HepG2 (cell line): ENCODE data around the gene BRAF. TPM values are rescaled to one million over a fixed set of nuclear protein-coding genes. Genes with fewer than 3 reads are reported as not detected.

Source experiments
- ATAC-seq: fragments of 200-7000 bp; cut with Tn5 transposase; 3 replicates; pipeline ENCODE4 v1.9.1; 2020; ENCODE audit warnings: mild to moderate bottlenecking, moderate library complexity
- BruUV-seq: library from RNA; stranded (reverse); fragments of 400-500 nt; replicated peaks from 2 replicates; lab custom pipeline; 2021; lab: Mats Ljungman, UMichigan
- CTCF ChIA-PET: fragments of 300-600 bp; formaldehyde crosslinking; extraction: SDS; loops from one replicate; lab custom pipeline; 2021; ENCODE audit warnings: low total read pairs, inconsistent platforms, low intra/inter-chr PET ratio; lab: Yijun Ruan, JAX
- POLR2A ChIA-PET: fragments of 350-600 bp; sonication (Branson Sonifier 250); formaldehyde crosslinking; loops from one replicate; lab custom pipeline; 2020; ENCODE audit warnings: antibody characterized with exemption, inconsistent platforms; lab: Yijun Ruan, JAX
- DNase-seq: peaks from one replicate; pipeline ENCODE4 v3.0.0-alpha.2; 2015; ENCODE audit warnings: low spot score
- FAIRE-seq: peaks from 3 replicates; lab custom pipeline; 2011; peaks lifted over from hg19 to GRCh38; lab: Jason Lieb, UNC
- H2AFZ ChIP-seq: one replicate; pipeline ENCODE4 v1.6.1; 2011; ENCODE audit warnings: low read length, inconsistent platforms
- H3K27ac ChIP-seq: fragments of 300-600 bp; 3 replicates; pipeline ENCODE4 v1.8.0; 2011; ENCODE audit warnings: mixed run types, mild to moderate bottlenecking, mixed read lengths, low read length, inconsistent platforms; ENCODE audit not compliant: insufficient read depth; ENCODE audit errors: extremely low read length
- H3K27me3 ChIP-seq, 2 experiments: fragments of 200-600 bp in 1 of 2; 2 replicates in 1 of 2; 3 replicates in 1 of 2; pipeline versions ENCODE4 v1.6.0 to v1.8.0; 2011; ENCODE audit warnings: low read length in 2 of 2, mild to moderate bottlenecking in 2 of 2, moderate library complexity in 2 of 2, inconsistent platforms in 1 of 2; ENCODE audit not compliant: insufficient read depth in 2 of 2, control insufficient read depth in 1 of 2
- H3K36me3 ChIP-seq, 2 experiments: fragments of 200-600 bp in 1 of 2; replicated peaks in 1 of 2; 2 replicates in 1 of 2; 3 replicates in 1 of 2; pipeline versions ENCODE4 v1.5.1 to v1.8.0; 2011; ENCODE audit warnings: low read length in 2 of 2, inconsistent platforms in 1 of 2; ENCODE audit not compliant: insufficient read depth in 2 of 2, control insufficient read depth in 1 of 2
- H3K4me1 ChIP-seq: 2 replicates; pipeline ENCODE4 v1.5.1; 2012; ENCODE audit warnings: low read length, inconsistent platforms; ENCODE audit not compliant: insufficient read depth
- H3K4me2 ChIP-seq: 2 replicates; pipeline ENCODE4 v1.6.0; 2011; ENCODE audit warnings: low read depth, low read length, inconsistent platforms
- H3K4me3 ChIP-seq, 3 experiments: fragments of 200-600 bp in 1 of 3; sonication (generic), shearing (Covaris generic) in 1 of 3; replicated peaks in 1 of 3; 2 replicates each; pipeline ENCODE4 v1.5.1; 2011 to 2016; ENCODE audit warnings: low read length in 3 of 3, inconsistent platforms in 2 of 3, low read depth in 2 of 3, mild to moderate bottlenecking in 2 of 3, control low read depth in 1 of 3, mixed read lengths in 1 of 3; ENCODE audit not compliant: insufficient read depth in 1 of 3
- H3K79me2 ChIP-seq: one replicate; pipeline ENCODE4 v1.6.1; 2011; ENCODE audit warnings: low read length, inconsistent platforms; ENCODE audit not compliant: insufficient read depth
- H3K9ac ChIP-seq: 2 replicates; pipeline ENCODE4 v1.6.0; 2011; ENCODE audit warnings: mild to moderate bottlenecking, low read depth, low read length, inconsistent platforms; ENCODE audit not compliant: insufficient read depth
- H3K9me3 ChIP-seq: 2 replicates; pipeline ENCODE4 v1.5.1; 2012; ENCODE audit warnings: mild to moderate bottlenecking, low read length
- H4K20me1 ChIP-seq: 2 replicates; pipeline ENCODE4 v1.6.0; 2011; ENCODE audit warnings: inconsistent platforms, mild to moderate bottlenecking, low read length, moderate library complexity; ENCODE audit not compliant: insufficient read depth
- ELF3 ChIP-seq: IDR thresholded peaks from 2 replicates; pipeline ENCODE4 v1.6.1; 2016; ENCODE audit warnings: missing genetic modification reagents, missing compliant biosample characterization
- HDAC6 ChIP-seq: fragments of 200-600 bp; sonication (generic); IDR thresholded peaks from 2 replicates; pipeline ENCODE4 v1.7.0; 2017; ENCODE audit warnings: mild to moderate bottlenecking, antibody characterized with exemption, low read length, low read depth
- KLF12 ChIP-seq: sonication (generic); formaldehyde crosslinking; IDR thresholded peaks from 2 replicates; pipeline ENCODE4 v1.4.0; 2020; ENCODE audit warnings: missing genetic modification reagents, borderline replicate concordance
- MAF1 ChIP-seq: sonication (generic); formaldehyde crosslinking; IDR thresholded peaks from 2 replicates; pipeline ENCODE4 v1.5.0; 2020; ENCODE audit warnings: missing genetic modification reagents, borderline replicate concordance
- MAFG ChIP-seq: sonication (generic); formaldehyde crosslinking; IDR thresholded peaks from 2 replicates; pipeline ENCODE4 v1.5.1; 2020; ENCODE audit warnings: mild to moderate bottlenecking, missing genetic modification reagents
- PHF21A ChIP-seq: sonication (generic); formaldehyde crosslinking; IDR thresholded peaks from 2 replicates; pipeline ENCODE4 v1.5.0; 2020; ENCODE audit warnings: mild to moderate bottlenecking, missing genetic modification reagents
- ZFP36 ChIP-seq: fragments of 150-350 bp; IDR thresholded peaks from 2 replicates; pipeline ENCODE4 v1.6.1; 2018; ENCODE audit warnings: borderline replicate concordance, low read length, low read depth; ENCODE audit not compliant: partially characterized antibody
- ZNF280B ChIP-seq: sonication (generic); formaldehyde crosslinking; IDR thresholded peaks from 2 replicates; pipeline ENCODE4 v1.5.0; 2020; ENCODE audit warnings: missing genetic modification reagents, mild to moderate bottlenecking, borderline replicate concordance
- ZNF446 ChIP-seq: sonication (generic); formaldehyde crosslinking; IDR thresholded peaks from 2 replicates; pipeline ENCODE4 v1.5.0; 2020; ENCODE audit warnings: mild to moderate bottlenecking, missing genetic modification reagents
- ZNF841 ChIP-seq: sonication (generic); formaldehyde crosslinking; IDR thresholded peaks from 2 replicates; pipeline ENCODE4 v1.8.1; 2023; ENCODE audit warnings: missing genetic modification reagents, borderline replicate concordance
- WGBS: methylation state at CpG from one replicate; pipeline ENCODE4 v1.1.6; 2017; ENCODE audit warnings: low lambda C conversion rate; 5-methylcytosine and 5-hydroxymethylcytosine counted together
- in situ Hi-C: cut with HindIII; loops from 2 replicates; pipeline ENCODE4 v1.10.0; 2017; ENCODE audit warnings: low pct_unique_long_range_greater_than_20kb; ENCODE audit not compliant: extremely low pct_ligation_motif_present
- intact Hi-C: fragments of 100-400 bp; cut with micrococcal nuclease; formaldehyde crosslinking; loops from one replicate; pipeline ENCODE4 v1.10.0; 2022; ENCODE audit not compliant: unreplicated experiment
- polyA plus RNA-seq, 8 experiments: library from polyadenylated mRNA; depleted of rRNA in 3 of 8; stranded (reverse) in 7 of 8; unstranded in 1 of 8; fragments of >200 nt; fragmentation: Illumina TruSeq in 4 of 8; extraction: Trizol in 4 of 8; gene quantifications; 2 replicates each; pipeline versions ENCODE4 v1.2.1 to v1.2.3, GENCODE V29; 2011 to 2016; ENCODE audit warnings: low read depth in 4 of 8, missing spikeins in 1 of 8, mixed read lengths in 1 of 8; ENCODE audit not compliant: insufficient read depth in 1 of 8
- total RNA-seq, 5 experiments: library from RNA; depleted of rRNA; stranded (reverse); fragments of >200 nt; fragmentation: Illumina TruSeq; extraction: Trizol; gene quantifications; 2 replicates each; pipeline ENCODE4 v1.2.3, GENCODE V29; 2016; ENCODE audit warnings: low read depth in 1 of 5
- TF ChIP-seq, protein P1 (sequence below): sonication (generic); formaldehyde crosslinking; IDR thresholded peaks from 2 replicates; pipeline ENCODE4 v1.8.0; 2022; ENCODE audit warnings: missing genetic modification reagents, mild to moderate bottlenecking, inconsistent platforms, borderline replicate concordance
- TF ChIP-seq, protein P2 (sequence below): conservative IDR thresholded peaks from 2 replicates; pipeline ENCODE4 v1.6.1; 2018; ENCODE audit warnings: missing genetic modification reagents
- TF ChIP-seq, protein P3 (sequence below): sonication (generic); formaldehyde crosslinking; IDR thresholded peaks from 2 replicates; pipeline ENCODE4 v1.5.0; 2020; ENCODE audit warnings: missing genetic modification reagents

The BRAF gene
- total and polyA plus RNA-seq, 2 of the 13 experiments (the other 11 are each of a cell fraction or from before 2014, with no cell fraction given): 12.5 to 13.4 TPM

DNA sequence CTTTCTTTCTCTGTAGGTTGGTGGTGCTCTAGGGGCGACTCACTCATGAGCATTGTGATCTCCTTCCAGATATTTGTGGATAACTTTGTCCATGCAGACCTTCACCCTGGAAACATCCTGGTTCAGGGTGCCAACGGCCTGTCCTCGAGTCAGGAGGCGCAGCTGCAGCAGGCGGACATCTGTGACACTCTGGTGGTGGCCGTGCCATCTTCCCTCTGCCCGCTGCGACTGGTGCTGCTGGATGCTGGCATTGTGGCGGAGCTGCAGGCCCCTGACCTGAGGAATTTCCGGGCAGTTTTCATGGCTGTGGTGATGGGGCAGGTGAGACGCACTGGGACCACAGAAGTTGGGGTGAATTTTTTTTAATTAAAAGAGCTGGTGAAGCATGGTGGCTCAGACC is 237.8 kb downstream of the BRAF start:
- DNase-seq: no peak
- WGBS: 98% methylated on average over 7 of the region's 11 CpGs

More for the DNA sequence above, 237.8 kb downstream of the BRAF start:
- Histone ChIP-seq H3K79me2 (no peaks in the 10 kb centered on the region), H3K4me2 (no peak overlapping the region), H3K4me1 (peaks cover 8% of the 10 kb centered on the region; the same call in 1 of the 2 replicates), H3K9ac (no peak overlapping the region), H4K20me1 (no peaks in the 10 kb centered on the region), H3K27ac (no peak overlapping the region), H3K4me3 (no peak overlapping the region)
- CTCF ChIA-PET: no interaction called here
- in situ Hi-C loops: loop anchor here (25.0 kb wide), 1 partner anchor 325 kb away; the partner anchor contains the start of gene MRPS33
- BruUV-seq: no TSS peak
- POLR2A ChIA-PET: interaction anchor here (1.4 kb wide), 1 partner anchor 9 kb away, joined by 6 read pairs; the partner anchor contains the start of gene NDUFB2
- TF ChIP-seq, protein P1, sequence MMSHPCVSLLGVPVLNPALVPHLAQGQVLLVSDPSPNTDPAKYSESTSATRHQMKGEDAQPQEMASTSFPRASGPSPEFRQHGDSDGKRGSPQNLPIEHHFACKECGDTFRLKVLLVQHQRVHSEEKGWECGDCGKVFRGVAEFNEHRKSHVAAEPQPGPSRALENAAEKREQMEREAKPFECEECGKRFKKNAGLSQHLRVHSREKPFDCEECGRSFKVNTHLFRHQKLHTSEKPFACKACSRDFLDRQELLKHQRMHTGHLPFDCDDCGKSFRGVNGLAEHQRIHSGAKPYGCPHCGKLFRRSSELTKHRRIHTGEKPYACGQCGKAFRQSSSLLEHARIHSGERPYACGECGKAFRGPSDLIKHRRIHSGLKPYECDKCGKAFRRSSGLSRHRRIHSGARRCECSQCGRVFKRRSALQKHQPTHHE (CRISPR knock-in tag): no peak
- TF ChIP-seq ZNF841 (CRISPR knock-in tag) (no peak), MAFG (no peak), ELF3 (no peak), KLF12 (CRISPR knock-in tag) (no peak), ZFP36 (no peak), ZNF280B (CRISPR knock-in tag) (no peak), HDAC6 (no peak), PHF21A (CRISPR knock-in tag) (no peak), ZNF446 (CRISPR knock-in tag) (no peak), MAF1 (CRISPR knock-in tag) (no peak)
- TF ChIP-seq, protein P2, sequence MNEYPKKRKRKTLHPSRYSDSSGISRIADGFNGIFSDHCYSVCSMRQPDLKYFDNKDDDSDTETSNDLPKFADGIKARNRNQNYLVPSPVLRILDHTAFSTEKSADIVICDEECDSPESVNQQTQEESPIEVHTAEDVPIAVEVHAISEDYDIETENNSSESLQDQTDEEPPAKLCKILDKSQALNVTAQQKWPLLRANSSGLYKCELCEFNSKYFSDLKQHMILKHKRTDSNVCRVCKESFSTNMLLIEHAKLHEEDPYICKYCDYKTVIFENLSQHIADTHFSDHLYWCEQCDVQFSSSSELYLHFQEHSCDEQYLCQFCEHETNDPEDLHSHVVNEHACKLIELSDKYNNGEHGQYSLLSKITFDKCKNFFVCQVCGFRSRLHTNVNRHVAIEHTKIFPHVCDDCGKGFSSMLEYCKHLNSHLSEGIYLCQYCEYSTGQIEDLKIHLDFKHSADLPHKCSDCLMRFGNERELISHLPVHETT (CRISPR knock-in tag): no peak
- TF ChIP-seq, protein P3, sequence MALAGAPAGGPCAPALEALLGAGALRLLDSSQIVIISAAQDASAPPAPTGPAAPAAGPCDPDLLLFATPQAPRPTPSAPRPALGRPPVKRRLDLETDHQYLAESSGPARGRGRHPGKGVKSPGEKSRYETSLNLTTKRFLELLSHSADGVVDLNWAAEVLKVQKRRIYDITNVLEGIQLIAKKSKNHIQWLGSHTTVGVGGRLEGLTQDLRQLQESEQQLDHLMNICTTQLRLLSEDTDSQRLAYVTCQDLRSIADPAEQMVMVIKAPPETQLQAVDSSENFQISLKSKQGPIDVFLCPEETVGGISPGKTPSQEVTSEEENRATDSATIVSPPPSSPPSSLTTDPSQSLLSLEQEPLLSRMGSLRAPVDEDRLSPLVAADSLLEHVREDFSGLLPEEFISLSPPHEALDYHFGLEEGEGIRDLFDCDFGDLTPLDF (CRISPR knock-in tag): no peak
- TF ChIP-seq, all 625 proteins: peak for 0
- intact Hi-C loops: no loop called here
- Histone ChIP-seq H3K9me3 (no peaks in the 10 kb centered on the region), H3K27me3 (no peaks in the 10 kb centered on the region), H3K36me3 (peaks cover 1 to 13% of the 10 kb centered on the region in 2 experiments; a peak in 3 of 5 replicates), H2AFZ (no peak overlapping the region)
- no peak for ATAC-seq
- FAIRE-seq: no peak
